B cell (primary cell): ENCODE results near the gene IVNS1ABP. TPM values are rescaled to one million over a fixed set of nuclear protein-coding genes. Genes with fewer than 3 reads are reported as not detected.

Experiments
- ATAC-seq: fragments of 200-7000 bp; cut with Tn5 transposase; one replicate; pipeline ENCODE4 v1.10.0; 2021; ENCODE audit warnings: low read depth, mild to moderate bottlenecking, moderate number of reproducible peaks, moderate library complexity
- CTCF ChIA-PET: fragments of 350-600 bp; sonication (Branson Sonifier 250); formaldehyde crosslinking; loops from one replicate; lab custom pipeline; 2021; ENCODE audit warnings: antibody characterized with exemption, inconsistent platforms; lab: Charles Lee
- POLR2A ChIA-PET: fragments of 350-600 bp; sonication (Branson Sonifier 250); formaldehyde crosslinking; loops from one replicate; lab custom pipeline; 2021; ENCODE audit warnings: antibody characterized with exemption; lab: Charles Lee
- DNase-seq: peaks from one replicate; pipeline ENCODE4 v3.0.0; 2013
- H2AFZ ChIP-seq: 2 replicates; pipeline ENCODE4 v1.6.1; 2012; ENCODE audit warnings: mild to moderate bottlenecking, low read depth, low read length; ENCODE audit not compliant: insufficient read depth, poor library complexity, severe bottlenecking
- H3K27ac ChIP-seq, 2 donors: 1 replicate in 1 of 2; 2 replicates in 1 of 2; pipeline ENCODE4 v1.5.1; 2012 to 2013; ENCODE audit warnings: low read length in 2 of 2, mild to moderate bottlenecking in 2 of 2, moderate library complexity in 1 of 2
- H3K27me3 ChIP-seq, 4 experiments: fragments of 200-600 bp in 1 of 4; sonication (generic) in 1 of 4; replicated peaks in 1 of 4; 1 replicate in 2 of 4; 2 replicates in 2 of 4; pipeline versions ENCODE4 v1.6.1 to v1.7.0; 2013 to 2016; ENCODE audit warnings: low read length in 3 of 4, mild to moderate bottlenecking in 2 of 4, mixed read lengths in 1 of 4, moderate library complexity in 1 of 4; ENCODE audit not compliant: insufficient read depth in 4 of 4, control insufficient read depth in 3 of 4; ENCODE audit errors: control extremely low read depth in 1 of 4
- H3K36me3 ChIP-seq, 2 experiments: replicated peaks in 1 of 2; 1 replicate in 1 of 2; 2 replicates in 1 of 2; pipeline versions ENCODE4 v1.6.1 to v1.7.1; 2013; ENCODE audit warnings: low read length in 1 of 2; ENCODE audit not compliant: insufficient read depth in 2 of 2, control insufficient read depth in 1 of 2; ENCODE audit errors: control extremely low read depth in 1 of 2, extremely low read depth in 1 of 2
- H3K4me1 ChIP-seq, 2 donors: fragments of 200-600 bp in 1 of 2; sonication (generic) in 1 of 2; 1 replicate in 1 of 2; 2 replicates in 1 of 2; pipeline versions ENCODE4 v1.5.1 to v1.6.1; 2013 to 2017; ENCODE audit warnings: low read length in 2 of 2; ENCODE audit not compliant: control insufficient read depth in 2 of 2, insufficient read depth in 2 of 2
- H3K4me2 ChIP-seq: replicated peaks from 2 replicates; pipeline ENCODE3; 2012; ENCODE audit warnings: mild to moderate bottlenecking, low read depth, low read length; ENCODE audit not compliant: poor library complexity, severe bottlenecking
- H3K4me3 ChIP-seq, 5 experiments: fragments of 200-600 bp in 1 of 5; sonication (generic) in 1 of 5; 1 replicate in 3 of 5; 2 replicates in 2 of 5; pipeline versions ENCODE4 v1.5.1 to v1.7.0; 2011 to 2016; ENCODE audit warnings: low read length in 4 of 5, mild to moderate bottlenecking in 4 of 5, low read depth in 2 of 5, control low read depth in 1 of 5, moderate library complexity in 1 of 5; ENCODE audit not compliant: insufficient read depth in 1 of 5; ENCODE audit errors: control extremely low read depth in 1 of 5, extremely low read depth in 1 of 5
- H3K79me2 ChIP-seq: fragments of 200-600 bp; sonication (generic); one replicate; pipeline ENCODE4 v1.6.0; 2016; ENCODE audit warnings: low read length; ENCODE audit not compliant: control insufficient read depth, insufficient read depth
- H3K9ac ChIP-seq: fragments of 200-600 bp; sonication (generic); 2 replicates; pipeline ENCODE4 v1.6.1; 2017; ENCODE audit warnings: mild to moderate bottlenecking, low read length, moderate library complexity
- H3K9me3 ChIP-seq, 3 donors: one replicate each; pipeline versions ENCODE4 v1.6.1 to v1.7.1; 2013; ENCODE audit warnings: low read length in 2 of 3; ENCODE audit not compliant: control insufficient read depth in 2 of 3, insufficient read depth in 1 of 3; ENCODE audit errors: control extremely low read depth in 1 of 3
- H4K20me1 ChIP-seq: 2 replicates; pipeline ENCODE4 v1.6.0; 2012; ENCODE audit warnings: mild to moderate bottlenecking, low read length; ENCODE audit not compliant: insufficient read depth, control insufficient read depth, poor library complexity, severe bottlenecking
- H3K27ac Mint-ChIP-seq: one replicate; pipeline ENCODE4 v1.8.0; 2021; ENCODE audit warnings: mixed read lengths
- H3K27me3 Mint-ChIP-seq: one replicate; pipeline ENCODE4 v1.8.0; 2021; ENCODE audit warnings: mixed read lengths
- H3K4me1 Mint-ChIP-seq: one replicate; pipeline ENCODE4 v1.8.0; 2021; ENCODE audit warnings: mixed read lengths
- H3K4me3 Mint-ChIP-seq: one replicate; pipeline ENCODE4 v1.8.0; 2021; ENCODE audit warnings: mixed read lengths
- H3K9me3 Mint-ChIP-seq: one replicate; pipeline ENCODE4 v1.8.0; 2022; ENCODE audit warnings: mixed read lengths; ENCODE audit not compliant: insufficient read depth
- CTCF ChIP-seq: fragments of 200-600 bp; IDR thresholded peaks from one replicate; pipeline ENCODE4 v1.8.0; 2022; ENCODE audit warnings: antibody characterized with exemption, mild to moderate bottlenecking
- EZH2 ChIP-seq: IDR thresholded peaks from 2 replicates; pipeline ENCODE4 v1.6.1; 2012; ENCODE audit warnings: borderline replicate concordance, low read depth, mild to moderate bottlenecking, moderate library complexity, low read length; ENCODE audit not compliant: insufficient read depth, poor library complexity, severe bottlenecking
- whole genome bisulfite sequencing: methylation state at CpG from one replicate; pipeline ENCODE4 v1.1.5; 2013; ENCODE audit warnings: missing lambda C conversion rate; ENCODE audit not compliant: insufficient coverage; 5-methylcytosine and 5-hydroxymethylcytosine counted together
- intact Hi-C: fragments of 100-400 bp; cut with micrococcal nuclease; formaldehyde crosslinking; loops from one replicate; pipeline ENCODE4 v1.10.0; 2022
- polyA plus RNA-seq: library from polyadenylated mRNA; depleted of rRNA; stranded (reverse); fragments of >200 nt; gene quantifications from 2 replicates; pipeline ENCODE4 v1.2.3, GENCODE V29; 2012
- total RNA-seq, 2 donors: library from RNA; stranded (reverse); fragments of 120-200 nt in 1 of 2; gene quantifications; 1 replicate in 1 of 2; 2 replicates in 1 of 2; pipeline versions ENCODE4 v1.2.3 to v1.2.4, GENCODE V29; 2013 to 2022

Gene IVNS1ABP
- total and polyA plus RNA-seq, 2 donors (not counting 1 experiment from before 2014, with no cell fraction given), result 42.9 to 87.0 TPM

GRCh38 chr1:185258676-185259075 is 58.4 kb downstream of the IVNS1ABP start:
- WGBS, result no CpG with 5 or more reads among the region's 1 CpG
- Histone ChIP-seq H3K27ac (no peak overlapping the region), H3K79me2 (no peaks in the 10 kb centered on the region), H3K27me3 (no peaks in the 10 kb centered on the region), H3K4me3 (no peak overlapping the region), H3K4me2 (no peak overlapping the region), H4K20me1 (no peaks in the 10 kb centered on the region), H3K9ac (no peak overlapping the region), H2AFZ (no peak overlapping the region), H3K4me1 (no peaks in the 10 kb centered on the region), H3K36me3 (no peaks in the 10 kb centered on the region), H3K9me3 (no peaks in the 10 kb centered on the region)
- Mint-ChIP-seq H3K4me3 (no peak overlapping the region), H3K9me3 (no peaks in the 10 kb centered on the region), H3K4me1 (no peaks in the 10 kb centered on the region), H3K27ac (no peak overlapping the region), H3K27me3 (no peaks in the 10 kb centered on the region)
- TF ChIP-seq CTCF, result no peak
- intact Hi-C loops, result no loop called here
- CTCF ChIA-PET, result no interaction called here
- DNase-seq (no peak), ATAC-seq (no peak)
- POLR2A ChIA-PET, result no interaction called here

DNA sequence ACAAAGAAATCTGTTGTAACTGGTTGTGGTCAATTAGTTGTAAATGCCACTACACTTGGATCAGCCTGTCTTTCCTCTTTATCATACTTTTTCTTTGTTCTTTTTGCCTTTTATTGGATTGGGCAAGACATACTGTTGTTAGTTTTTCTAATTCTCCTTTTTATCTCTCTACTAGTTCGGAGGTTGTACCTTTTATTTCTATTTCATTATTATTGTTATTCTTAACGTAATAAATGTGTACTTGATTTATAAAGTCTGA is 59.2 kb downstream of the IVNS1ABP start:
- intact Hi-C loops, result no loop called here
- WGBS, result no CpG with 5 or more reads among the region's 2 CpGs

More for the DNA sequence above, 59.2 kb downstream of the IVNS1ABP start:
- POLR2A ChIA-PET, result no interaction called here
- Histone ChIP-seq H3K79me2 (no peaks in the 10 kb centered on the region), H3K27me3 (no peaks in the 10 kb centered on the region), H2AFZ (no peak overlapping the region), H3K4me1 (no peaks in the 10 kb centered on the region), H4K20me1 (no peaks in the 10 kb centered on the region), H3K9me3 (no peaks in the 10 kb centered on the region), H3K36me3 (no peaks in the 10 kb centered on the region), H3K4me3 (no peak overlapping the region), H3K4me2 (no peak overlapping the region), H3K27ac (no peak overlapping the region), H3K9ac (no peak overlapping the region)
- ATAC-seq, result no peak
- CTCF ChIA-PET, result no interaction called here
- DNase-seq, result no peak
- Mint-ChIP-seq H3K4me3 (no peak overlapping the region), H3K27ac (no peak overlapping the region), H3K9me3 (no peaks in the 10 kb centered on the region), H3K27me3 (no peaks in the 10 kb centered on the region), H3K4me1 (no peaks in the 10 kb centered on the region)
- TF ChIP-seq CTCF (no peak), EZH2 (no peak)
